ENCODE results near the gene AFF2. TPM values are rescaled to one million over a fixed set of nuclear protein-coding genes. Genes with fewer than 3 reads are reported as not detected.

AFF2 gene
- total RNA-seq, 1 donor from 2014 or later, result 0.70 TPM

- Mint-ChIP-seq H3K36me3 (ENCODE audit: low read depth) (no peaks in the 10 kb centered on the region), H3K9me3 (no peaks in the 10 kb centered on the region), H3K27ac (no peak overlapping the region), H3K27me3 (no peaks in the 10 kb centered on the region), H3K4me1 (no peaks in the 10 kb centered on the region), H3K4me3 (no peak overlapping the region)
- no peak for DNase-seq
- intact Hi-C loops (cut with micrococcal nuclease), result no loop called here
Measured at GRCh38 chrX:148580016-148580415, 79.6 kb downstream of the AFF2 start.

GRCh38 chrX:148582353-148582752 is 81.9 kb downstream of the AFF2 start:
- no peaks in the 10 kb centered on the region for H3K9me3 Mint-ChIP-seq
- no peak overlapping the region for H3K4me3 Mint-ChIP-seq
- H3K4me1 Mint-ChIP-seq, result no peaks in the 10 kb centered on the region
- H3K27ac Mint-ChIP-seq, result no peak overlapping the region
- no peak for DNase-seq
- no peaks in the 10 kb centered on the region for H3K36me3 Mint-ChIP-seq (ENCODE audit: low read depth)
- no peaks in the 10 kb centered on the region for H3K27me3 Mint-ChIP-seq
- intact Hi-C loops (cut with micrococcal nuclease), result no loop called here

- no peaks in the 10 kb centered on the region for H3K36me3 Mint-ChIP-seq (ENCODE audit: low read depth)
- H3K4me1 Mint-ChIP-seq, result no peaks in the 10 kb centered on the region
- DNase-seq, result no peak
- no peak overlapping the region for H3K4me3 Mint-ChIP-seq
- H3K9me3 Mint-ChIP-seq, result no peaks in the 10 kb centered on the region
- no peak overlapping the region for H3K27ac Mint-ChIP-seq
- intact Hi-C loops (cut with micrococcal nuclease), result no loop called here
- no peaks in the 10 kb centered on the region for H3K27me3 Mint-ChIP-seq
Measured at GRCh38 chrX:148588649-148589310, 88.4 kb downstream of the AFF2 start.

GRCh38 chrX:148592595-148592994 is 92.2 kb downstream of the AFF2 start:
- intact Hi-C loops (cut with micrococcal nuclease), result no loop called here
- H3K27ac Mint-ChIP-seq, result no peak overlapping the region
- DNase-seq, result no peak
- H3K9me3 Mint-ChIP-seq, result no peaks in the 10 kb centered on the region
- H3K4me1 Mint-ChIP-seq, result no peaks in the 10 kb centered on the region
- no peak overlapping the region for H3K4me3 Mint-ChIP-seq
- no peaks in the 10 kb centered on the region for H3K36me3 Mint-ChIP-seq (ENCODE audit: low read depth)
- H3K27me3 Mint-ChIP-seq, result no peaks in the 10 kb centered on the region

- no peaks in the 10 kb centered on the region for H3K27me3 Mint-ChIP-seq
- no peak for DNase-seq
- H3K27ac Mint-ChIP-seq, result no peak overlapping the region
- H3K36me3 Mint-ChIP-seq (ENCODE audit: low read depth), result no peaks in the 10 kb centered on the region
- intact Hi-C loops (cut with micrococcal nuclease), result no loop called here
- no peak overlapping the region for H3K4me3 Mint-ChIP-seq
- no peaks in the 10 kb centered on the region for H3K9me3 Mint-ChIP-seq
- no peaks in the 10 kb centered on the region for H3K4me1 Mint-ChIP-seq
Measured at GRCh38 chrX:148593146-148593545, 92.7 kb downstream of the AFF2 start.

- H3K36me3 Mint-ChIP-seq (ENCODE audit: low read depth), result no peaks in the 10 kb centered on the region
- H3K4me3 Mint-ChIP-seq, result no peak overlapping the region
- no peak for DNase-seq
- no peak overlapping the region for H3K27ac Mint-ChIP-seq
- no peaks in the 10 kb centered on the region for H3K27me3 Mint-ChIP-seq
- intact Hi-C loops (cut with micrococcal nuclease), result no loop called here
- no peaks in the 10 kb centered on the region for H3K9me3 Mint-ChIP-seq
- H3K4me1 Mint-ChIP-seq, result no peaks in the 10 kb centered on the region
Measured at GRCh38 chrX:148593987-148594386, 93.6 kb downstream of the AFF2 start.

- DNase-seq, result no peak
- no peaks in the 10 kb centered on the region for H3K36me3 Mint-ChIP-seq (ENCODE audit: low read depth)
Measured at GRCh38 chrX:148599404-148599803, 99.0 kb downstream of the AFF2 start.

GRCh38 chrX:148600131-148600530 is 99.7 kb downstream of the AFF2 start:
- no peaks in the 10 kb centered on the region for H3K27me3 Mint-ChIP-seq

More at GRCh38 chrX:148599404-148599803, 99.0 kb downstream of the AFF2 start:
- intact Hi-C loops (cut with micrococcal nuclease), result no loop called here
- no peak overlapping the region for H3K4me3 Mint-ChIP-seq
- H3K27ac Mint-ChIP-seq, result no peak overlapping the region
- peaks cover 3% of the 10 kb centered on the region for H3K4me1 Mint-ChIP-seq
- no peaks in the 10 kb centered on the region for H3K27me3 Mint-ChIP-seq
- H3K9me3 Mint-ChIP-seq, result no peaks in the 10 kb centered on the region

GRCh38 chrX:148600581-148600980 is 100.2 kb downstream of the AFF2 start:
- H3K27me3 Mint-ChIP-seq, result no peaks in the 10 kb centered on the region
- intact Hi-C loops (cut with micrococcal nuclease), result no loop called here
- H3K36me3 Mint-ChIP-seq (ENCODE audit: low read depth), result no peaks in the 10 kb centered on the region
- DNase-seq, result no peak
- no peak overlapping the region for H3K4me3 Mint-ChIP-seq
- H3K27ac Mint-ChIP-seq, result no peak overlapping the region
- H3K9me3 Mint-ChIP-seq, result no peaks in the 10 kb centered on the region
- H3K4me1 Mint-ChIP-seq, result peaks cover 3% of the 10 kb centered on the region

More at GRCh38 chrX:148600131-148600530, 99.7 kb downstream of the AFF2 start:
- intact Hi-C loops (cut with micrococcal nuclease), result no loop called here
- Mint-ChIP-seq H3K4me1 (peaks cover 3% of the 10 kb centered on the region), H3K27ac (no peak overlapping the region), H3K4me3 (no peak overlapping the region), H3K36me3 (ENCODE audit: low read depth) (no peaks in the 10 kb centered on the region), H3K9me3 (no peaks in the 10 kb centered on the region)
- DNase-seq, result no peak

GRCh38 chrX:148601034-148601433 is 100.6 kb downstream of the AFF2 start:
- intact Hi-C loops (cut with micrococcal nuclease), result no loop called here
- no peak overlapping the region for H3K4me3 Mint-ChIP-seq
- DNase-seq, result no peak
- no peaks in the 10 kb centered on the region for H3K36me3 Mint-ChIP-seq (ENCODE audit: low read depth)
- H3K27ac Mint-ChIP-seq, result no peak overlapping the region
- H3K27me3 Mint-ChIP-seq, result no peaks in the 10 kb centered on the region
- H3K9me3 Mint-ChIP-seq, result no peaks in the 10 kb centered on the region
- H3K4me1 Mint-ChIP-seq, result peaks cover 3% of the 10 kb centered on the region

- Mint-ChIP-seq H3K4me1 (peaks cover 6% of the 10 kb centered on the region), H3K27ac (no peak overlapping the region), H3K27me3 (no peaks in the 10 kb centered on the region), H3K36me3 (ENCODE audit: low read depth) (no peaks in the 10 kb centered on the region), H3K9me3 (peaks cover 6% of the 10 kb centered on the region), H3K4me3 (no peak overlapping the region)
- no peak for DNase-seq
- intact Hi-C loops (cut with micrococcal nuclease), result loop anchor here (5.0 kb wide), 1 partner anchor 327 kb away; no protein-coding TSS in a partner anchor
Measured at GRCh38 chrX:148609515-148610327, 109.3 kb downstream of the AFF2 start.

GRCh38 chrX:148610328-148610698 is 109.9 kb downstream of the AFF2 start:
- peaks cover 6% of the 10 kb centered on the region for H3K9me3 Mint-ChIP-seq
- H3K27me3 Mint-ChIP-seq, result no peaks in the 10 kb centered on the region
- H3K4me1 Mint-ChIP-seq, result peaks cover 6% of the 10 kb centered on the region
- intact Hi-C loops (cut with micrococcal nuclease), result loop anchor here (5.0 kb wide), 1 partner anchor 328 kb away; no protein-coding TSS in a partner anchor
- H3K4me3 Mint-ChIP-seq, result no peak overlapping the region
- no peaks in the 10 kb centered on the region for H3K36me3 Mint-ChIP-seq (ENCODE audit: low read depth)
- DNase-seq, result no peak
- no peak overlapping the region for H3K27ac Mint-ChIP-seq

GRCh38 chrX:148611993-148612392 is 111.6 kb downstream of the AFF2 start:
- intact Hi-C loops (cut with micrococcal nuclease), result loop anchor here (5.0 kb wide), 1 partner anchor 330 kb away; no protein-coding TSS in a partner anchor

GRCh38 chrX:148612431-148612830 is 112.0 kb downstream of the AFF2 start:
- DNase-seq, result no peak
- Mint-ChIP-seq H3K36me3 (ENCODE audit: low read depth) (no peaks in the 10 kb centered on the region), H3K27ac (no peak overlapping the region), H3K4me1 (peaks cover 6% of the 10 kb centered on the region), H3K9me3 (peaks cover 4% of the 10 kb centered on the region), H3K27me3 (no peaks in the 10 kb centered on the region), H3K4me3 (no peak overlapping the region)
- intact Hi-C loops (cut with micrococcal nuclease), result loop anchor here (5.0 kb wide), 1 partner anchor 330 kb away; no protein-coding TSS in a partner anchor

More at GRCh38 chrX:148611993-148612392, 111.6 kb downstream of the AFF2 start:
- H3K4me1 Mint-ChIP-seq, result peaks cover 6% of the 10 kb centered on the region
- H3K36me3 Mint-ChIP-seq (ENCODE audit: low read depth), result no peaks in the 10 kb centered on the region
- no peak for DNase-seq
- peaks cover 6% of the 10 kb centered on the region for H3K9me3 Mint-ChIP-seq
- H3K27ac Mint-ChIP-seq, result no peak overlapping the region
- no peak overlapping the region for H3K4me3 Mint-ChIP-seq
- no peaks in the 10 kb centered on the region for H3K27me3 Mint-ChIP-seq

All from activated CD4-positive, alpha-beta T cell treated with anti-CD3 and anti-CD28 coated beads, Interleukin-2, amount 10 ng/mL, durations not matched to agents 24 days and 14 days (primary cell).